Sigmoid colon (tissue), 7 donors: ENCODE data around the gene ACTN4. TPM values are rescaled to one million over a fixed set of nuclear protein-coding genes. Genes with fewer than 3 reads are reported as not detected.

Source experiments
- DNase-seq: peaks from one replicate; pipeline ENCODE4 v3.0.0-alpha.2; 2019
- H3K27ac ChIP-seq, 4 donors: fragments of 200-600 bp; sonication (generic); one replicate each; pipeline ENCODE4 v1.5.1; 2016 to 2019; ENCODE audit warnings: mild to moderate bottlenecking in 1 of 4
- H3K27me3 ChIP-seq, 3 donors: fragments of 200-600 bp; sonication (generic); one replicate each; pipeline ENCODE4 v1.5.1; 2019; ENCODE audit warnings: mild to moderate bottlenecking in 1 of 3
- H3K36me3 ChIP-seq, 4 donors: fragments of 200-600 bp; sonication (generic); one replicate each; pipeline ENCODE4 v1.5.1; 2016 to 2019
- H3K4me1 ChIP-seq, 4 donors: fragments of 200-600 bp; sonication (generic); one replicate each; pipeline ENCODE4 v1.5.1; 2017 to 2019
- H3K4me3 ChIP-seq, 4 donors: fragments of 200-600 bp; sonication (generic); one replicate each; pipeline ENCODE4 v1.5.1; 2017 to 2019; ENCODE audit warnings: mild to moderate bottlenecking in 2 of 4, moderate library complexity in 1 of 4
- H3K9me3 ChIP-seq, 4 donors: fragments of 200-600 bp in 3 of 4; sonication (generic) in 3 of 4; one replicate each; pipeline versions ENCODE4 v1.5.1 to v1.6.1; 2013 to 2019
- CTCF ChIP-seq, 4 experiments: fragments of 450-650 bp in 3 of 4; fragments of 200-600 bp in 1 of 4; IDR thresholded peaks; one replicate each; pipeline ENCODE4 v1.5.1; 2016 to 2019; ENCODE audit warnings: antibody characterized with exemption in 4 of 4, mild to moderate bottlenecking in 3 of 4, moderate library complexity in 2 of 4
- EP300 ChIP-seq, 4 donors: sonication (generic); formaldehyde crosslinking; IDR thresholded peaks; one replicate each; pipeline ENCODE4 v1.6.1; 2017; ENCODE audit warnings: antibody characterized with exemption in 4 of 4
- POLR2A ChIP-seq, 2 donors: fragments of 450-650 bp; IDR thresholded peaks; one replicate each; pipeline ENCODE4 v1.6.1; 2016; ENCODE audit warnings: antibody characterized with exemption in 2 of 2, mild to moderate bottlenecking in 2 of 2, moderate library complexity in 2 of 2
- POLR2AphosphoS5 ChIP-seq, 4 donors: sonication (generic); formaldehyde crosslinking; IDR thresholded peaks; one replicate each; pipeline ENCODE4 v1.6.1; 2017; ENCODE audit warnings: antibody characterized with exemption in 4 of 4
- WGBS, 2 donors: extraction: QIAGEN DNeasy Blood & Tissue Kit; methylation state at CpG; one replicate each; pipeline ENCODE4 v1.1.7; 2013; 5-methylcytosine and 5-hydroxymethylcytosine counted together
- intact Hi-C: fragments of 100-400 bp; cut with DNase I; formaldehyde crosslinking; loops from one replicate; pipeline ENCODE4 v1.15.1; 2023
- polyA plus RNA-seq, 3 donors: library from polyadenylated mRNA; stranded (reverse); fragments of 200-250 nt; gene quantifications; one replicate each; pipeline ENCODE4 v1.2.3, GENCODE V29; 2013
- total RNA-seq, 4 donors: library from RNA; depleted of rRNA; stranded (reverse); fragments of >200 nt; gene quantifications; one replicate each; pipeline ENCODE4 v1.1.0, GENCODE V29; 2016
- donor health status: healthy with polysubstance abuse.
- donor health status: Bipolar disorder and iron deficiency.
- donor health status: healthy.

Gene ACTN4
- total and polyA plus RNA-seq, 7 donors: 122 to 456 (median 176) TPM

GRCh38 chr19:38655148-38655824, 7.8 kb downstream of the ACTN4 start:
- TF ChIP-seq POLR2AphosphoS5 (IDR thresholded peaks at IDR 0.05) (peak in 1 of 4 donors; percentile 13), CTCF (IDR thresholded peaks at IDR 0.05) (no peak)
- peak overlapping the region; percentile 96 to 100 (median 98) for H3K27ac ChIP-seq
- no peaks in the 10 kb centered on the region for H3K36me3 ChIP-seq
- H3K9me3 ChIP-seq: no peaks in the 10 kb centered on the region
- H3K27me3 ChIP-seq: no peaks in the 10 kb centered on the region
- no peak overlapping the region for H3K4me3 ChIP-seq
- no peak for DNase-seq
- WGBS, 2 donors: 33 to 49% methylated on average over 5 of the region's 5 CpGs
- intact Hi-C loops: loop anchor here (10.0 kb wide), 1 partner anchor 750 kb away; the partner anchor contains the start of gene ZFP36
- peaks cover 0 to 98% (median 96%) of the 10 kb centered on the region in 4 donors for H3K4me1 ChIP-seq

GRCh38 chr19:38656171-38656981, 8.9 kb downstream of the ACTN4 start:
- intact Hi-C loops: loop anchor here (10.0 kb wide), 1 partner anchor 748 kb away; the partner anchor contains the start of gene ZFP36

GRCh38 chr19:38657633-38658222, 10.3 kb downstream of the ACTN4 start:
- TF ChIP-seq POLR2AphosphoS5 (IDR thresholded peaks at IDR 0.05) (no peak), CTCF (IDR thresholded peaks at IDR 0.05) (no peak), EP300 (IDR thresholded peaks at IDR 0.05) (no peak), POLR2A (IDR thresholded peaks at IDR 0.05) (no peak)

More at GRCh38 chr19:38656171-38656981, 8.9 kb downstream of the ACTN4 start:
- Histone ChIP-seq H3K4me3 (no peak overlapping the region), H3K27ac (peak overlapping the region; percentile 96 to 100 (median 98)), H3K4me1 (peaks cover 0 to 98% (median 96%) of the 10 kb centered on the region in 4 donors), H3K27me3 (no peaks in the 10 kb centered on the region), H3K36me3 (no peaks in the 10 kb centered on the region), H3K9me3 (no peaks in the 10 kb centered on the region)
- TF ChIP-seq POLR2A (IDR thresholded peaks at IDR 0.05) (no peak), CTCF (IDR thresholded peaks at IDR 0.05) (no peak), EP300 (IDR thresholded peaks at IDR 0.05) (no peak), POLR2AphosphoS5 (IDR thresholded peaks at IDR 0.05) (peak in 2 of 4 donors; percentile 11 to 20)
- WGBS, 2 donors: 67 to 77% methylated on average over 7 of the region's 7 CpGs
- DNase-seq: no peak

GRCh38 chr19:38658462-38659306, 11.2 kb downstream of the ACTN4 start:
- no peaks in the 10 kb centered on the region for H3K9me3 ChIP-seq
- H3K27ac ChIP-seq: peak overlapping the region; percentile 96 to 100 (median 98)
- H3K4me1 ChIP-seq: peaks cover 0 to 96% (median 96%) of the 10 kb centered on the region in 4 donors
- intact Hi-C loops: loop anchor here (10.0 kb wide), 1 partner anchor 746 kb away; the partner anchor contains the start of gene ZFP36
- H3K27me3 ChIP-seq: no peaks in the 10 kb centered on the region
- H3K36me3 ChIP-seq: no peaks in the 10 kb centered on the region
- TF ChIP-seq POLR2AphosphoS5 (IDR thresholded peaks at IDR 0.05) (peak; percentile 62 to 88 (median 86)), CTCF (IDR thresholded peaks at IDR 0.05) (no peak), POLR2A (IDR thresholded peaks at IDR 0.05) (no peak), EP300 (IDR thresholded peaks at IDR 0.05) (peak in 3 of 4 donors; percentile 32 to 90 (median 47))
- H3K4me3 ChIP-seq: peak overlapping the region in 1 of 4 donors; percentile 11
- DNase-seq: peak; percentile 81
- WGBS, 2 donors: 14 to 56% methylated on average over 15 of the region's 15 CpGs

More at GRCh38 chr19:38657633-38658222, 10.3 kb downstream of the ACTN4 start:
- Histone ChIP-seq H3K9me3 (no peaks in the 10 kb centered on the region), H3K4me3 (no peak overlapping the region), H3K27ac (peak overlapping the region; percentile 96 to 100 (median 98)), H3K27me3 (no peaks in the 10 kb centered on the region), H3K36me3 (no peaks in the 10 kb centered on the region), H3K4me1 (peaks cover 0 to 96% (median 96%) of the 10 kb centered on the region in 4 donors)
- DNase-seq: no peak
- intact Hi-C loops: loop anchor here (10.0 kb wide), 1 partner anchor 747 kb away; the partner anchor contains the start of gene ZFP36
- 55 to 65% methylated on average over 8 of the region's 8 CpGs for WGBS, 2 donors
